WERI-Rb-1 (cell line): ENCODE data around the gene C12orf56.
"Not testable (repeated sequence)": the region's sequence is repeated elsewhere in the genome, so short reads cannot be mapped to it uniquely, and the experiment has no call there.

ENCODE experiments used
- DNase-seq: peaks from one replicate; pipeline ENCODE4 v3.0.0-alpha.2; 2020
- H3K27ac ChIP-seq: fragments of 250-450 bp; sonication (Bioruptor Pico); 2 replicates; pipeline ENCODE4 v1.5.1; 2020; ENCODE audit warnings: mild to moderate bottlenecking, moderate library complexity
- H3K27me3 ChIP-seq: fragments of 250-450 bp; sonication (Bioruptor Pico); 2 replicates; pipeline ENCODE4 v1.5.1; 2021; ENCODE audit warnings: mild to moderate bottlenecking, low read depth, moderate library complexity; ENCODE audit not compliant: insufficient read depth, severe bottlenecking
- H3K36me3 ChIP-seq: fragments of 250-450 bp; sonication (Bioruptor Pico); 2 replicates; pipeline ENCODE4 v1.5.1; 2020; ENCODE audit warnings: mild to moderate bottlenecking, moderate library complexity
- H3K4me3 ChIP-seq: 2 replicates; pipeline ENCODE4 v1.5.1; 2011; ENCODE audit warnings: low read depth, mild to moderate bottlenecking, control low read depth, low read length
- H3K9me3 ChIP-seq: fragments of 250-450 bp; sonication (Bioruptor Pico); 2 replicates; pipeline ENCODE4 v1.5.1; 2021; ENCODE audit warnings: mild to moderate bottlenecking, moderate library complexity; ENCODE audit not compliant: severe bottlenecking
- TF ChIP-seq, protein P1 (sequence below): IDR thresholded peaks from 2 replicates; pipeline ENCODE4 v1.5.1; 2011; ENCODE audit warnings: low read depth, mild to moderate bottlenecking, control low read depth, inconsistent platforms, low read length

The C12orf56 gene

DNA sequence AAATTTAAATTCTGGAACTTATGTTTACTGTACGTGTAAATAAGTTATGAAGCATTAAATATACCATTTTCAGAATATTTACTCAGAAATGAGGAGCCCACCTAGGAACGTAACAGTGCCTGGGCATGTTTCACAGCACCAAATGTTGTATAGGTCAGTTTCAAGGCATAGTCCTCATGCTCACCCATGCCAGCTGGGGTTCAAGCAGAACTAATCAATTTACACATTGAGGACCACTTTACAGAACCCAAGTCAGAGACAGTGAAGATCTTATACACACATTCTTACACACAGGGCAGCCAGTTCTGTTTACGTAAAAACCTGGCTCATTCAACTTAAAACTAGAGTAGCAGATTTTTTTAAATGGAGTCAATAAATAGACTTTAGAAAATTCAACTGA lies 170.5 kb downstream of the C12orf56 start:
- DNase-seq, result no peak
- H3K9me3 ChIP-seq, result no peaks in the 10 kb centered on the region
- TF ChIP-seq, protein P1, sequence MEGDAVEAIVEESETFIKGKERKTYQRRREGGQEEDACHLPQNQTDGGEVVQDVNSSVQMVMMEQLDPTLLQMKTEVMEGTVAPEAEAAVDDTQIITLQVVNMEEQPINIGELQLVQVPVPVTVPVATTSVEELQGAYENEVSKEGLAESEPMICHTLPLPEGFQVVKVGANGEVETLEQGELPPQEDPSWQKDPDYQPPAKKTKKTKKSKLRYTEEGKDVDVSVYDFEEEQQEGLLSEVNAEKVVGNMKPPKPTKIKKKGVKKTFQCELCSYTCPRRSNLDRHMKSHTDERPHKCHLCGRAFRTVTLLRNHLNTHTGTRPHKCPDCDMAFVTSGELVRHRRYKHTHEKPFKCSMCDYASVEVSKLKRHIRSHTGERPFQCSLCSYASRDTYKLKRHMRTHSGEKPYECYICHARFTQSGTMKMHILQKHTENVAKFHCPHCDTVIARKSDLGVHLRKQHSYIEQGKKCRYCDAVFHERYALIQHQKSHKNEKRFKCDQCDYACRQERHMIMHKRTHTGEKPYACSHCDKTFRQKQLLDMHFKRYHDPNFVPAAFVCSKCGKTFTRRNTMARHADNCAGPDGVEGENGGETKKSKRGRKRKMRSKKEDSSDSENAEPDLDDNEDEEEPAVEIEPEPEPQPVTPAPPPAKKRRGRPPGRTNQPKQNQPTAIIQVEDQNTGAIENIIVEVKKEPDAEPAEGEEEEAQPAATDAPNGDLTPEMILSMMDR, result no peak
- no peak overlapping the region for H3K27ac ChIP-seq
- no peaks in the 10 kb centered on the region for H3K27me3 ChIP-seq
- no peak overlapping the region for H3K4me3 ChIP-seq
- H3K36me3 ChIP-seq, result peaks cover 6% of the 10 kb centered on the region; the same call in 1 of the 2 replicates

DNA sequence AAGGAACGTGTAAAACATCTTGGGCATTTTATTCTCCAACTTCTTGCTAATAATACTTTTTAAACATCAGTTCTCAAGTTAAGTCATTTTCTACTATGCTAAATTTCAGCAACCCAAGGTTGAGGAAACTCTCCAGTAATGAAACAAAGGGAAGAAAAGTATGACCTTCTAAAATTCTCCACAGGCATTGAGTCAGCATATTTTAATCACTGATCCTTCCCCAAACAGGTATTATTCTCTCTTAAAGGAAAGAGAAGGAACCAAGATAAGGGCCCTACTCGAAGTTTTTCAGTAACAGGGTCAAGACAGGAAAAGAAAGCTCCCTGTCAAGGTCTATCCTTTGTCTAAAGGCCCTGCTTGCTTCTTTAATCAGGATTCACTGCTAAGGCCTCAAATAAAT lies 171.4 kb downstream of the C12orf56 start:
- Histone ChIP-seq H3K27me3 (no peaks in the 10 kb centered on the region), H3K4me3 (no peak overlapping the region), H3K9me3 (no peaks in the 10 kb centered on the region), H3K27ac (no peak overlapping the region), H3K36me3 (peaks cover 6% of the 10 kb centered on the region; the same call in 1 of the 2 replicates)
- TF ChIP-seq, protein P1, result no peak
- no peak for DNase-seq

DNA sequence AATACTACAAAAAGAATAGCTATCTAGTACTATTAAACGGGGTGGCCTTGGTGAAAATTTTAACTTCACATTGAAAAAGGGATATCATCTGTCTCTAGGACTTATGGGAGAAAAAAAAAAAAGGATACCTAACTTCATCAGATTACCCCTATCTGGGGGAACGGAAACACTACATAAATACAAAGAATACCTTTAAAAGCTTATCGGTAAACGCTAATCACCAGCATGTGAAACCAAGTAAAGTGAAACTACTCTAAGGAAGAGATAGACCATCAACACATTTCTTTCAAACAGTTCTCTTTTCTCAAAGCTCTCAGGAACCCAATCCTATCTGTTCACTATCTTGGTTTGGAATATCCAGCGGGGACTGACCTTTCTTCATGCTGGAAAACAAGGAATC lies 172.0 kb downstream of the C12orf56 start:
- TF ChIP-seq, protein P1, result no peak
- H3K27me3 ChIP-seq, result no peaks in the 10 kb centered on the region
- H3K27ac ChIP-seq, result no peak overlapping the region
- no peak for DNase-seq
- H3K9me3 ChIP-seq, result no peaks in the 10 kb centered on the region
- no peak overlapping the region for H3K4me3 ChIP-seq
- H3K36me3 ChIP-seq, result peaks cover 6% of the 10 kb centered on the region; the same call in 1 of the 2 replicates

DNA sequence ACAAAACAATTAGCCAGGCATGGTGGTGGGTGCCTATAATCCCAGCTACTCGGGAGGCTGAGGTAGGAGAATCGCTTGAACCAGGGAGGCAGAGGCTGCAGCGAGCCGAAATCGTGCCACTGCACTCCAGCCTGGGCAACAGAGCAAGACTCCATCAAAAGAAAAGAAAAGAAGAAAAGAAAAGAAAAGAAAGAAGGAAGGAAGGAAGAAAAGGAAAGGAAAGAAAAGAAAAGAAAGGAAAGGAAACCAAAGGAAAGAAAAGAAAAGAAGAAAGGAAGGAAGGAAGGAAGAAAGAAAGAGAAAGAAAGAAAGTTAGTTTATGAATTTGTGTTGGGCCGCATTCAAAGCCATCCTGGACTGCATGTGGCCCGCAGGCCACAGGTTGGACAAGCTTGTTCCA lies 172.9 kb downstream of the C12orf56 start:
- not testable (repeated sequence) for H3K4me3 ChIP-seq, H3K27ac ChIP-seq, H3K27me3 ChIP-seq, H3K36me3 ChIP-seq, DNase-seq, H3K9me3 ChIP-seq

DNA sequence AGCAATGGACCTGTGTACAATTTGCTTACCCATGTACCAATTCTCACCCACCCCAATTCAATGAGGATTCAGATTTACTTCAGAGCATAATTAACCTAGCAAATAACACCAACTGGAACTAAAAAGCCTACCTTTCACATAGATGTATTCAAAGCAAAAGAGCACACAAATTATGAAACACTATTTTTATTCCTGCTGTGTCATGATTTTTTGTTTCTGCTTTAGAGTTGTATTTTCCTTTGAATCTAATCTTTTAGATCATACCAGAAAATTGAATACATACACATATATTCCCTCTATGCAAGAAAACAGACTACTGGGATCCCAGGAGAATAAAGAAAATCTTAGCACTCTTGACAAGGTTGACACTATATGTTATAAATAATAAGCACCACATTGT lies 174.3 kb downstream of the C12orf56 start:
- Histone ChIP-seq H3K4me3 (no peak overlapping the region), H3K27ac (no peak overlapping the region), H3K36me3 (no peaks in the 10 kb centered on the region), H3K9me3 (no peaks in the 10 kb centered on the region), H3K27me3 (no peaks in the 10 kb centered on the region)
- no peak for DNase-seq
- TF ChIP-seq, protein P1, result no peak
